Psoas muscle (tissue), 8 donors: Measurements from ENCODE around the gene TRMT1L. TPM values are rescaled to one million over a fixed set of nuclear protein-coding genes. Genes with fewer than 3 reads are reported as not detected.

Source experiments
- ATAC-seq, 4 donors: fragments of 200-7000 bp; cut with Tn5 transposase; one replicate each; pipeline ENCODE4 v1.9.1; 2020; ENCODE audit warnings: moderate library complexity in 3 of 4, mild to moderate bottlenecking in 2 of 4
- DNase-seq, 2 donors: peaks; one replicate each; pipeline ENCODE4 v3.0.0-alpha.2; 2020
- H3K27ac ChIP-seq: fragments of 200-600 bp; one replicate; pipeline ENCODE4 v1.8.0; 2022
- H3K27me3 ChIP-seq, 3 donors: fragments of 200-600 bp in 1 of 3; one replicate each; pipeline versions ENCODE4 v1.6.1 to v1.8.0; 2013 to 2022; ENCODE audit warnings: low read length in 2 of 3, mild to moderate bottlenecking in 2 of 3, moderate library complexity in 1 of 3; ENCODE audit not compliant: insufficient read depth in 3 of 3
- H3K36me3 ChIP-seq, 2 donors: fragments of 200-600 bp in 1 of 2; one replicate each; pipeline versions ENCODE4 v1.6.1 to v1.8.0; 2013 to 2022; ENCODE audit warnings: low read depth in 1 of 2, mild to moderate bottlenecking in 1 of 2, moderate library complexity in 1 of 2; ENCODE audit not compliant: insufficient read depth in 1 of 2
- H3K4me1 ChIP-seq: fragments of 200-600 bp; one replicate; pipeline ENCODE4 v1.8.0; 2022
- H3K4me3 ChIP-seq: fragments of 200-600 bp; one replicate; pipeline ENCODE4 v1.8.0; 2022; ENCODE audit warnings: mild to moderate bottlenecking
- H3K9me3 ChIP-seq: fragments of 200-600 bp; one replicate; pipeline ENCODE4 v1.8.0; 2022
- CTCF ChIP-seq: fragments of 200-600 bp; IDR thresholded peaks from one replicate; pipeline ENCODE4 v1.8.0; 2022; ENCODE audit warnings: antibody characterized with exemption
- WGBS, 3 donors: extraction: QIAGEN DNeasy Blood & Tissue Kit; methylation state at CpG; one replicate each; pipeline versions ENCODE4 v1.1.6 to v1.1.7; 2013; 5-methylcytosine and 5-hydroxymethylcytosine counted together
- intact Hi-C, 2 donors: fragments of 100-400 bp; cut with DNase I; formaldehyde crosslinking; loops; one replicate each; pipeline versions ENCODE4 v1.11.0 to v1.14.2; 2022
- polyA plus RNA-seq, 3 donors: library from polyadenylated mRNA; stranded (reverse); fragments of 200-250 nt; gene quantifications; one replicate each; pipeline ENCODE4 v1.2.3, GENCODE V29; 2013
- total RNA-seq, 4 donors: library from RNA; stranded (reverse); fragmentation: NEBNext Ultra II Directional in 2 of 4; extraction: Animal tissue kit (Norgen Biotek cat#: 25700) in 2 of 4; gene quantifications; one replicate each; pipeline versions ENCODE4 v1.2.1 to v1.2.4, GENCODE V29; 2021 to 2023
- donor health status: healthy with polysubstance abuse.
- donor health status: DM: no; HTN: no; CAD: no; lungs with moderate emphysema.
- donor health status: Bipolar disorder and iron deficiency.
- donor health status: healthy.
- donor health status: DM: yes; HTN: yes; CAD: no.
- donor health status: DM: no; HTN: no; CAD: no.
- donor health status: DM: no; HTN: no; CAD: no.
- donor health status: DM: yes; HTN: yes; CAD: no.

TRMT1L gene
- total and polyA plus RNA-seq, 7 donors: 13.2 to 41.3 (median 30.4) TPM

- Histone ChIP-seq H3K9me3 (no peaks in the 10 kb centered on the region), H3K36me3 (peaks cover 2 to 79% of the 10 kb centered on the region in 2 donors), H3K27me3 (no peaks in the 10 kb centered on the region), H3K4me3 (no peak overlapping the region), H3K4me1 (no peaks in the 10 kb centered on the region), H3K27ac (no peak overlapping the region)
- intact Hi-C loops: loop anchor here in 1 of 2 donors (10.0 kb wide), 1 partner anchor 181 kb away; no protein-coding TSS in a partner anchor
- DNase-seq (no peak), ATAC-seq (no peak)
- WGBS, 3 donors: 76 to 87% (median 81%) methylated on average over 1 of the region's 1 CpG
- no peak for TF ChIP-seq CTCF
Observed at GRCh38 chr1:185166106-185166505, 9.4 kb upstream of the TRMT1L start.

DNA sequence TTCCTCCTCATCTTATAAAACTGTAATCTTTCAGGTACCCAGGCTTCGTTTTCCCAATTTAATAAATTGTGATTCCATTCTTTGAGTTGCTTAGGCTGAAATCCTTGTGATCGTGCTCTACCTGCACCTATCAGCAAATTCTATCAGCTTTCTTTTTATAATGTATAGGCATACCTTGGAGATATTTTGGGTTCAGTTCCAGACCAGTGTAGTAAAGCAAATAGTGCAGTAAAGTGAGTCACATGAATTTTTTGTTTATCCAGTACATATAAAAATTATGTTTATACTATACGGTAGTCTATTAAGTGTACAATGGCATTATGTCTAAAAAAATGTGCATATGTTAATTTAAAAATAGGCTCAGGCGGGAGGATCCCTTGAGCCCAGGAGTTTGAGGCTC lies 5.7 kb upstream of the TRMT1L start:
- intact Hi-C loops: loop anchor here in 1 of 2 donors (10.0 kb wide), 1 partner anchor 178 kb away; no protein-coding TSS in a partner anchor
- peaks cover 11% of the 10 kb centered on the region for H3K4me1 ChIP-seq
- DNase-seq: no peak
- no peak overlapping the region for H3K4me3 ChIP-seq
- no peak overlapping the region for H3K27ac ChIP-seq
- H3K36me3 ChIP-seq: peaks cover 2 to 68% of the 10 kb centered on the region in 2 donors
- 90 to 95% (median 90%) methylated on average over 4 of the region's 4 CpGs for WGBS, 3 donors
- ATAC-seq: no peak
- no peak for TF ChIP-seq CTCF
- no peaks in the 10 kb centered on the region for H3K9me3 ChIP-seq
- H3K27me3 ChIP-seq: no peaks in the 10 kb centered on the region

DNA sequence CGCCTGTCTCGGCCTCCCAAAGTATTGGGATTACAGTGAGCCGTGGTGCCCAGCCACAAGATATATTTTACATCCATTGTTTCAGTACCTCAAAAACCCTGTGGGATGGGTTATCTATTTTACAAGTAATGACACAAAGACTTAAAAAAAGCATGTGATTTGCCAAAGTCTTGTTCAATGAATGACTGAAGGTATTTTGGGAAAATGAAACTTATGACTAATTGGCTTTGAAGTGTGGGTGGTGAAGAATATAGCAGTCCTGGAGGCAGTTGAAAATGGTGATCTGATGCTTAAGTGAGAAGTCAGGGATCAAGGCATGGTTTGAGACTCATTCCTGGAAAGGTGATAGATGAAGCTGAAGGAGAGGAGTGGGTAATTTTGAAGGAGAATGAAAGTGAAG lies 3.2 kb upstream of the TRMT1L start:
- intact Hi-C loops: loop anchor here in 1 of 2 donors (5.0 to 10.0 kb wide), 3 partner anchors 113 to 1268 kb away; partner anchors contain the start of gene RNF2
- no peak for TF ChIP-seq CTCF
- Histone ChIP-seq H3K9me3 (no peaks in the 10 kb centered on the region), H3K27me3 (no peaks in the 10 kb centered on the region), H3K4me1 (peaks cover 19% of the 10 kb centered on the region), H3K27ac (no peak overlapping the region), H3K36me3 (peaks cover 0 to 43% of the 10 kb centered on the region in 2 donors), H3K4me3 (no peak overlapping the region)
- DNase-seq (no peak), ATAC-seq (no peak)
- 93 to 95% (median 94%) methylated on average over 3 of the region's 3 CpGs for WGBS, 3 donors

GRCh38 chr1:185158800-185159199 lies 2.0 kb upstream of the TRMT1L start:
- Histone ChIP-seq H3K4me3 (peak overlapping the region; percentile 85), H3K27me3 (no peaks in the 10 kb centered on the region), H3K27ac (no peak overlapping the region), H3K4me1 (peaks cover 30% of the 10 kb centered on the region), H3K9me3 (no peaks in the 10 kb centered on the region), H3K36me3 (peaks cover 0 to 31% of the 10 kb centered on the region in 2 donors)
- 29 to 45% (median 36%) methylated on average over 2 of the region's 2 CpGs for WGBS, 3 donors
- no peak for DNase-seq
- no peak for ATAC-seq
- intact Hi-C loops: loop anchor here in 1 of 2 donors (5.0 kb wide), 2 partner anchors 111 to 1266 kb away; partner anchors contain the start of gene RNF2
- TF ChIP-seq CTCF: no peak
